Activated gamma-delta T cell treated with anti-CD3 and anti-CD28 coated beads, Interleukin-2, amount 50 U/mL, for 16 hours (primary cell): Measurements from ENCODE around the gene NKTR.

Experiments
- DNase-seq: peaks from one replicate; pipeline ENCODE4 v3.0.0-alpha.2; 2020; ENCODE audit warnings: low read depth

The NKTR gene

GRCh38 chr3:42649783-42650182 lies 49.3 kb downstream of the NKTR start:
- no peak for DNase-seq

- no peak for DNase-seq
Observed at GRCh38 chr3:42651248-42652091, 51.0 kb downstream of the NKTR start.

GRCh38 chr3:42652251-42652610 lies 51.7 kb downstream of the NKTR start:
- DNase-seq, result no peak

- DNase-seq, result no peak
Observed at GRCh38 chr3:42652611-42653302, 52.3 kb downstream of the NKTR start.

- no peak for DNase-seq
Observed at GRCh38 chr3:42653303-42653559, 52.7 kb downstream of the NKTR start.

GRCh38 chr3:42653560-42654330 lies 53.3 kb downstream of the NKTR start, which contains the start of gene ZBTB47:
TSS of gene ZBTB47 (plus strand) at chr3:42653697. CDS start at chr3:42658356, 4,659 bp downstream.
- no peak for DNase-seq

- DNase-seq, result no peak
Observed at GRCh38 chr3:42654331-42655201, 54.1 kb downstream of the NKTR start.

- no peak for DNase-seq
Observed at GRCh38 chr3:42655331-42655888, 54.9 kb downstream of the NKTR start.

GRCh38 chr3:42655980-42656679 lies 55.6 kb downstream of the NKTR start:
- no peak for DNase-seq

GRCh38 chr3:42656680-42657610 lies 56.5 kb downstream of the NKTR start:
- no peak for DNase-seq

GRCh38 chr3:42657675-42658074 lies 57.2 kb downstream of the NKTR start:
- no peak for DNase-seq

- no peak for DNase-seq
Observed at GRCh38 chr3:42658091-42658770, 57.7 kb downstream of the NKTR start.

- no peak for DNase-seq
Observed at GRCh38 chr3:42658771-42659390, 58.4 kb downstream of the NKTR start.

GRCh38 chr3:42659451-42660130 lies 59.1 kb downstream of the NKTR start:
- DNase-seq, result no peak

- no peak for DNase-seq
Observed at GRCh38 chr3:42660131-42660715, 59.7 kb downstream of the NKTR start.

- no peak for DNase-seq
Observed at GRCh38 chr3:42660898-42661297, 60.4 kb downstream of the NKTR start.

GRCh38 chr3:42661593-42662022 lies 61.1 kb downstream of the NKTR start:
- no peak for DNase-seq
